ENCODE results near the gene HACE1.

- TF ChIP-seq CTCF (IDR thresholded peaks at IDR 0.05; ENCODE audit: borderline replicate concordance, extremely low read depth, low read length, poor library complexity, severe bottlenecking): no peak
- no peak for TF ChIP-seq EZH2 (IDR thresholded peaks at IDR 0.05; ENCODE audit: borderline replicate concordance, low read depth, low read length, severe bottlenecking)
Measured at GRCh38 chr6:104809116-104809515, 50.6 kb downstream of the HACE1 start.
